ENCODE measurements around the gene NRF1. TPM values are rescaled to one million over a fixed set of nuclear protein-coding genes. Genes with fewer than 3 reads are reported as not detected.

Gene NRF1
- total RNA-seq, 1 donor from 2014 or later = 3.1 TPM

DNA sequence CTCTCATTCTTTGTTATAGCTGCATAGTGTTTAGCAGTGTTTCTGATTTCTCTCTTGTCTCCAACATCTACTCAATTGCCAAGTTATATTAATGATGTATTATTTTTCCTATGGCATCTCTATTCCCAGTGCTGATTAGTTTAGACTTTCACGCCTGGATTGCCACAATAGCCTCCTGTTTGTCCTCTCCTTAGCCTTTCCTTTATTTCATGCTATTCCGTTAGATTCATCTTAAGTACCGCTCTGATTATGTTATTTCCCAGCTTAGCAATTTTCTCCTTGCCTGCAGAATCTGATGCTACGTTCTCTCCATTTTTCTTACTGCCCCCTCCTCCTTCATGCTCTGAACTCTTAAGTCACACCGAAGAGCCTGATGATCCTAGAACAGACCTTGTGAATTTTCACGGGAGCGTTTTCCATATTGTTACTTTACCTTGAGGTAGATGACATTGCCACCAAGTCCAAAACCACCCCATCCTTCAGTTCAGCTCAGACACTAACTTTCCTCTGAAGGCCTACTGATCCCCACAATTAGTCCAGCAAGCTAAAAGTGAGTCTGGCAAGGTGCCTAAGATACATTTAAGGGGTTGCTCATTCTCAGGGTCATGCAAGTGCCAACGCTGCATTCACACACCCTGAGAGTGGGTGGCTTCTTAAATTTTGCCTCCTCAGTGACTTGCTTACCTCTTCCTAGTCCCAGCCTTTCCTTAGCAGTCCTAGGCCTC lies 6.6 kb upstream of the NRF1 start:
- no peaks in the 10 kb centered on the region for H3K4me1 ChIP-seq
- no peaks in the 10 kb centered on the region for H3K27me3 ChIP-seq
- no peak for DNase-seq (ENCODE audit: low spot score in 2 of 2)
- no peaks in the 10 kb centered on the region for H3K36me3 ChIP-seq
- no peak overlapping the region for H3K27ac ChIP-seq
- TF ChIP-seq, protein P1, sequence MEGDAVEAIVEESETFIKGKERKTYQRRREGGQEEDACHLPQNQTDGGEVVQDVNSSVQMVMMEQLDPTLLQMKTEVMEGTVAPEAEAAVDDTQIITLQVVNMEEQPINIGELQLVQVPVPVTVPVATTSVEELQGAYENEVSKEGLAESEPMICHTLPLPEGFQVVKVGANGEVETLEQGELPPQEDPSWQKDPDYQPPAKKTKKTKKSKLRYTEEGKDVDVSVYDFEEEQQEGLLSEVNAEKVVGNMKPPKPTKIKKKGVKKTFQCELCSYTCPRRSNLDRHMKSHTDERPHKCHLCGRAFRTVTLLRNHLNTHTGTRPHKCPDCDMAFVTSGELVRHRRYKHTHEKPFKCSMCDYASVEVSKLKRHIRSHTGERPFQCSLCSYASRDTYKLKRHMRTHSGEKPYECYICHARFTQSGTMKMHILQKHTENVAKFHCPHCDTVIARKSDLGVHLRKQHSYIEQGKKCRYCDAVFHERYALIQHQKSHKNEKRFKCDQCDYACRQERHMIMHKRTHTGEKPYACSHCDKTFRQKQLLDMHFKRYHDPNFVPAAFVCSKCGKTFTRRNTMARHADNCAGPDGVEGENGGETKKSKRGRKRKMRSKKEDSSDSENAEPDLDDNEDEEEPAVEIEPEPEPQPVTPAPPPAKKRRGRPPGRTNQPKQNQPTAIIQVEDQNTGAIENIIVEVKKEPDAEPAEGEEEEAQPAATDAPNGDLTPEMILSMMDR (IDR thresholded peaks at IDR 0.05) = no peak
- H3K9me3 ChIP-seq = no peaks in the 10 kb centered on the region
- intact Hi-C loops (cut with DNase I) = no loop called here
- no peak overlapping the region for H3K4me3 ChIP-seq

DNA sequence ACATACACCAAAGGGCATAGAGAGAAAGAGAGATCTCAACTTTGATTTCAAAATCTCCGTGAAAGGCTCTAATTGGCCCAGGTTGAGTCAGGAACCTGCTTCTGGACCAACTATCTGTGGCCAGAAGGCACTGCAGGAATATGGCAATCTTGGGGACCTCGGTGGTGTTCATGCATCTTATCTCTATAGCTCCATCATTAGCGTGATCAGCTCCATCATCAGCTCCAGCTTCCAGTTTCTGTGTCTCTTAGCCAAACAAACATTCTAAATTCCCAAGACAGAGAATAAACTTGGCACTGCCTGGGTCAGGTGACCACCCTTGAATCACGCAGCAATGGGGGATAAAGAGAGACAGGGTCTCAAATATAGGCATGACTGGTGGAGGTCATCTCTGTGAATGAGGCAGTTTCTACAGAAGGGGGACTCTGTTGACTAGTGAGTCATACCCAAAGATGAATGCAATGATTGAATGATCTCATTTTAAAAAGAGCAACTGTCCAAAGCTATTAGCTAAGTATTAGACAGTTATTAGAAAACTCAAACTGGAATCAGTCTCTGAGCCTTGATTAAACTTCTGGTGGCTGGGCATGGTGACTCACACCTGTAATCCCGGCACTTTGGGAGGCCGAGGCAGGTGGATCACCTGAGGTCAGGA lies 5.4 kb upstream of the NRF1 start:
- no peak overlapping the region for H3K27ac ChIP-seq

DNA sequence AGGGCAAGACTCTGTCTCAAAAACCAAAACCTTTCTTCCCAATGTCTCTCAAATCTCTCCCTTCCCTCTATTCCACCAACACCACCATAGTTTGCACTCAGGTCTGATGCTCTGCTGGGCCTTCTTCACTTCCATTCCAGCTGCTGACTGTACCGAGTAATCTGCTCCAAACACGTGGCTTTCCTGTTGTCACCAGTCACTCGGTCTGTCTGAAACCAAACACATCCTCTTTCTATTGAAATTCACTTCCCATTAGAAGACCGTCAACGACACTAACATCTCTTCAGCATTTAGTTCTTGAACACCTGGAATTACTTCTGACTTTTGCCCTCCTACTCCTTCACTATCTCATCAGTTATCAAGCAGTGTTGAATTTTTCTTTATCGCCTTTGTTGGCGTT lies 4.7 kb upstream of the NRF1 start:
- DNase-seq (ENCODE audit: low spot score in 2 of 2) = no peak
- peaks cover 5 to 6% of the 10 kb centered on the region in 2 donors for H3K4me1 ChIP-seq
- H3K27ac ChIP-seq = no peak overlapping the region
- H3K36me3 ChIP-seq = no peaks in the 10 kb centered on the region
- H3K9me3 ChIP-seq = no peaks in the 10 kb centered on the region
- H3K4me3 ChIP-seq = no peak overlapping the region
- no peaks in the 10 kb centered on the region for H3K27me3 ChIP-seq
- TF ChIP-seq, protein P1 (IDR thresholded peaks at IDR 0.05) = no peak
- intact Hi-C loops (cut with DNase I) = no loop called here

More for the DNA sequence above, 5.4 kb upstream of the NRF1 start:
- Histone ChIP-seq H3K9me3 (no peaks in the 10 kb centered on the region), H3K27me3 (no peaks in the 10 kb centered on the region), H3K4me1 (peaks cover 5 to 6% of the 10 kb centered on the region in 2 donors), H3K36me3 (no peaks in the 10 kb centered on the region), H3K4me3 (no peak overlapping the region)
- TF ChIP-seq, protein P1 (IDR thresholded peaks at IDR 0.05) = no peak
- DNase-seq (ENCODE audit: low spot score in 2 of 2) = no peak
- intact Hi-C loops (cut with DNase I) = no loop called here

DNA sequence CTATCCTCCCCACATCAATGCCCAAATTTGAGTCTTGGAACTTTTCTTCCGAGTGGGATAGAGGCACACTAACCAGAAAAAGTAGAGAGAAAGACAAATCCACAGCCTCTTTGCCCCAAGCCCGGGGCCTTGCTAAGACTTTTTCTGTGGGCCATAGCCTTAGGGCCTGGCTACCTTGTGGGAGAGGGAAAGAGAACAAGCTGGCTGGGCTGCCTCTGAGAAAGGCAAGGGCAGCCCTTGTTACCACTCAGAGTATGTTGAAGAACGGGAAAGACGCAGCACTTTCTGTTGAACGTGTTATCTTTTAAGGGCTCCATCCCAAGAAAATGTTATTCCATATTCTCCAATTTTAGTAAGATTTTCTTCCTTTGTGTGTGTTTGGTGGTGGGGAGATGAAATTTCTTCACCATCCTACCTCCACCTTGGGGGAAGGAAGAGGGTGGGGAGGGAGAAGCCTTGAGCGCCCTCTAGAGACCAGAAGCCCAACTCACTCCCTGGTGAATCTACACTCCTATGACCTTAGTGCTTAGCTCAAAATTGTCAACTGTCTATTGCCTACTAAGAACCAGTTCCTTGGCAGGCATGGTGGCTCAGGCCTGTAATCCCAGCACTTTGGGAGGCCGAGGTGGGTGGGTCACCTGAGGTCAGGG lies 3.9 kb upstream of the NRF1 start:
- H3K9me3 ChIP-seq = no peaks in the 10 kb centered on the region
- H3K4me3 ChIP-seq = no peak overlapping the region
- H3K4me1 ChIP-seq = peaks cover 5 to 6% of the 10 kb centered on the region in 2 donors
- intact Hi-C loops (cut with DNase I) = no loop called here
- no peaks in the 10 kb centered on the region for H3K27me3 ChIP-seq
- no peaks in the 10 kb centered on the region for H3K36me3 ChIP-seq
- no peak for DNase-seq (ENCODE audit: low spot score in 2 of 2)
- TF ChIP-seq, protein P1 (IDR thresholded peaks at IDR 0.05) = no peak
- no peak overlapping the region for H3K27ac ChIP-seq

DNA sequence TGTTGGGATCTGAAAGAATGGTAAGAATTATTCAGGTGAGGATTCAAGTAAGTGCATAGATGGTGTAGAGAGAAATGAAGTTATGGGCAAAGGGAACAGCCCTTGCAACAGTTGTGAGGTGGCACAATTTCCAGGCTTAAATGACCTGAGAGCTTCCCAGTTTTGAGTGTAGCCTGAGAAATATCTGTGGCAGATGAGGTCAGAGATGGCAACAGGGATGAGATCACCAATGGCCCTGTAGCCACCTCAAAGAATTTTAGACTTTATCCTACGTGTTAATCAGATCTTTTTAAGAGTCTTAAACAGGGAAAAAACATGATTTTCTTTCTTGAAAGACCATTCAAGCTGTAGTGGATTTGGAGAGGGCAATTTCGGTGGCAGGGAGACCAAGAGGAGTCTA lies 1.9 kb upstream of the NRF1 start:
- intact Hi-C loops (cut with DNase I) = loop anchor here (2.0 to 5.0 kb wide), 3 partner anchors 218 to 831 kb away; partner anchors contain the start of gene CEP41
- TF ChIP-seq, protein P1 (IDR thresholded peaks at IDR 0.05) = no peak
- DNase-seq (ENCODE audit: low spot score in 2 of 2) = no peak
- no peaks in the 10 kb centered on the region for H3K27me3 ChIP-seq
- peaks cover 6 to 15% of the 10 kb centered on the region in 2 donors for H3K4me1 ChIP-seq
- H3K27ac ChIP-seq = no peak overlapping the region
- H3K9me3 ChIP-seq = no peaks in the 10 kb centered on the region
- H3K36me3 ChIP-seq = no peaks in the 10 kb centered on the region
- peak overlapping the region in 1 of 2 donors; percentile 91 for H3K4me3 ChIP-seq
